IMR-90 (cell line): ENCODE results near the gene CLNK. TPM values are rescaled to one million over a fixed set of nuclear protein-coding genes. Genes with fewer than 3 reads are reported as not detected.

Experiments used
- ATAC-seq: fragments of 200-7000 bp; cut with Tn5 transposase; 2 replicates; pipeline ENCODE4 v1.9.1; 2020; ENCODE audit warnings: low read depth, mild to moderate bottlenecking, moderate library complexity
- BruUV-seq: library from RNA; stranded (reverse); fragments of 400-500 nt; replicated peaks from 2 replicates; lab custom pipeline; 2021; lab: Mats Ljungman, UMichigan
- CTCF ChIA-PET: fragments of 300-600 bp; formaldehyde crosslinking; extraction: SDS; loops from one replicate; lab custom pipeline; 2021; ENCODE audit warnings: antibody characterized with exemption; lab: Yijun Ruan, JAX
- POLR2A ChIA-PET: fragments of 300-600 bp; sonication (Branson Sonifier 250); formaldehyde crosslinking; loops from one replicate; lab custom pipeline; 2022; ENCODE audit warnings: antibody characterized with exemption; ENCODE audit not compliant: unreplicated experiment; lab: Charles Lee
- DNase-seq: peaks from one replicate; pipeline ENCODE4 v3.0.0; 2013
- H2AFZ ChIP-seq: replicated peaks from 2 replicates; pipeline ENCODE3; 2013; ENCODE audit warnings: low read length, mild to moderate bottlenecking; ENCODE audit not compliant: poor library complexity
- H2AK5ac ChIP-seq: 2 replicates; pipeline ENCODE4 v1.6.1; 2013; ENCODE audit warnings: low read depth, low read length, inconsistent platforms
- H2AK9ac ChIP-seq: replicated peaks from 2 replicates; pipeline ENCODE3; 2013; ENCODE audit warnings: mild to moderate bottlenecking, low read depth, low read length, moderate library complexity; ENCODE audit not compliant: poor library complexity
- H2BK120ac ChIP-seq: 2 replicates; pipeline ENCODE4 v1.6.1; 2013; ENCODE audit warnings: low read depth, low read length, inconsistent platforms
- H2BK15ac ChIP-seq: 3 replicates; pipeline ENCODE4 v1.6.1; 2013; ENCODE audit warnings: low read depth, low read length, inconsistent platforms
- H2BK20ac ChIP-seq: 2 replicates; pipeline ENCODE4 v1.6.1; 2013; ENCODE audit warnings: low read depth, mild to moderate bottlenecking, inconsistent platforms, low read length, moderate library complexity
- H2BK5ac ChIP-seq: 2 replicates; pipeline ENCODE4 v1.6.1; 2013; ENCODE audit warnings: mild to moderate bottlenecking, low read depth, low read length, inconsistent platforms; ENCODE audit not compliant: poor library complexity, severe bottlenecking
- H3K14ac ChIP-seq: replicated peaks from 2 replicates; pipeline ENCODE4 v1.6.1; 2013; ENCODE audit warnings: low read depth, low read length, inconsistent platforms
- H3K18ac ChIP-seq: 2 replicates; pipeline ENCODE4 v1.6.1; 2013; ENCODE audit warnings: low read depth, low read length, control low read depth
- H3K23ac ChIP-seq: 2 replicates; pipeline ENCODE4 v1.6.1; 2013; ENCODE audit warnings: low read depth, low read length, inconsistent platforms
- H3K27ac ChIP-seq: 2 replicates; pipeline ENCODE4 v1.5.1; 2013; ENCODE audit warnings: mild to moderate bottlenecking, control low read depth, low read length; ENCODE audit not compliant: insufficient read depth
- H3K27me3 ChIP-seq: 2 replicates; pipeline ENCODE4 v1.6.1; 2013; ENCODE audit warnings: low read length; ENCODE audit not compliant: control insufficient read depth, insufficient read depth
- H3K36me3 ChIP-seq: 2 replicates; pipeline ENCODE4 v1.6.1; 2013; ENCODE audit warnings: low read length, mixed read lengths; ENCODE audit not compliant: control insufficient read depth, insufficient read depth
- H3K4ac ChIP-seq: 2 replicates; pipeline ENCODE4 v1.6.1; 2013; ENCODE audit warnings: low read depth, low read length, inconsistent platforms
- H3K4me1 ChIP-seq: 2 replicates; pipeline ENCODE4 v1.6.1; 2013; ENCODE audit warnings: low read length, mixed read lengths; ENCODE audit not compliant: control insufficient read depth, insufficient read depth
- H3K4me2 ChIP-seq: 2 replicates; pipeline ENCODE4 v1.6.1; 2013; ENCODE audit warnings: low read depth, mild to moderate bottlenecking, control low read depth, low read length, moderate library complexity
- H3K4me3 ChIP-seq: 2 replicates; pipeline ENCODE4 v1.5.1; 2013; ENCODE audit warnings: low read depth, mild to moderate bottlenecking, control low read depth, low read length, moderate library complexity; ENCODE audit not compliant: insufficient read depth
- H3K56ac ChIP-seq: 2 replicates; pipeline ENCODE4 v1.6.1; 2013; ENCODE audit warnings: low read length, inconsistent platforms; ENCODE audit not compliant: insufficient read depth; ENCODE audit errors: extremely low read depth
- H3K79me1 ChIP-seq, 2 experiments: 2 replicates each; pipeline ENCODE4 v1.6.1; 2013; ENCODE audit warnings: low read length in 2 of 2, inconsistent platforms in 1 of 2, low read depth in 1 of 2
- H3K9ac ChIP-seq: 2 replicates; pipeline ENCODE4 v1.6.1; 2013; ENCODE audit warnings: low read depth, low read length, control low read depth
- H3K9me1 ChIP-seq: 2 replicates; pipeline ENCODE4 v1.6.1; 2013; ENCODE audit warnings: low read length, inconsistent platforms; ENCODE audit not compliant: insufficient read depth
- H3K9me3 ChIP-seq: 2 replicates; pipeline ENCODE4 v1.6.1; 2013; ENCODE audit warnings: low read length; ENCODE audit not compliant: control insufficient read depth, insufficient read depth
- H4K20me1 ChIP-seq: 2 replicates; pipeline ENCODE4 v1.6.1; 2013; ENCODE audit warnings: low read length, inconsistent platforms; ENCODE audit not compliant: insufficient read depth
- H4K5ac ChIP-seq: 2 replicates; pipeline ENCODE4 v1.6.1; 2013; ENCODE audit warnings: mild to moderate bottlenecking, low read depth, low read length, control low read depth
- H4K8ac ChIP-seq, 2 experiments: 2 replicates each; pipeline ENCODE4 v1.6.1; 2013; ENCODE audit warnings: low read depth in 2 of 2, low read length in 2 of 2, control low read depth in 1 of 2, inconsistent platforms in 1 of 2
- H4K91ac ChIP-seq: 2 replicates; pipeline ENCODE4 v1.6.1; 2013; ENCODE audit warnings: low read depth, low read length, inconsistent platforms; ENCODE audit not compliant: insufficient read depth
- CEBPB ChIP-seq: IDR thresholded peaks from 2 replicates; pipeline ENCODE4 v1.6.1; 2012; ENCODE audit warnings: low read depth, low read length, improper control_type of control experiment
- NFE2L2 ChIP-seq: fragments of 150-350 bp; IDR thresholded peaks from 2 replicates; pipeline ENCODE4 v1.6.1; 2016; ENCODE audit warnings: low read depth, mild to moderate bottlenecking, low read length
- WGBS, 2 experiments: methylation state at CpG; one replicate each; pipeline versions ENCODE4 v1.1.5 to v1.1.7; 2013; ENCODE audit warnings: missing lambda C conversion rate in 2 of 2; ENCODE audit not compliant: insufficient read length in 1 of 2; ENCODE audit errors: extremely low coverage in 2 of 2; 5-methylcytosine and 5-hydroxymethylcytosine counted together
- dilution Hi-C: fragments of 300-500 bp; cut with HindIII; formaldehyde crosslinking; loops from one replicate; pipeline ENCODE4 v1.14.3; 2018; ENCODE audit warnings: low sequenced_read_pairs; ENCODE audit not compliant: unreplicated experiment
- in situ Hi-C: fragments of 300-500 bp; cut with MboI; formaldehyde crosslinking; loops from 3 replicates; pipeline ENCODE4 v1.14.3; 2019; ENCODE audit warnings: low sequenced_read_pairs, inconsistent platforms, mixed read lengths
- intact Hi-C: fragments of 100-400 bp; cut with micrococcal nuclease; formaldehyde crosslinking; loops from 2 replicates; pipeline ENCODE4 v1.10.0; 2022
- polyA plus RNA-seq, 3 experiments: library from polyadenylated mRNA; depleted of rRNA; stranded (reverse); fragments of >200 nt; gene quantifications; 2 replicates each; pipeline ENCODE4 v1.2.3, GENCODE V29; 2012; ENCODE audit warnings: low replicate concordance in 1 of 3
- total RNA-seq: library from RNA; depleted of rRNA; stranded (reverse); fragments of >200 nt; gene quantifications from 2 replicates; pipeline ENCODE4 v1.2.3, GENCODE V29; 2012

Gene CLNK
- total and polyA plus RNA-seq, 2 of the 4 experiments (the other 2 are of a cell fraction), result not detected

GRCh38 chr4:10584042-10584441 is 100.5 kb downstream of the CLNK start:
- no peaks in the 10 kb centered on the region for H3K4me1 ChIP-seq
- TF ChIP-seq NFE2L2, result no peak
- TF ChIP-seq CEBPB, result peak; percentile 64
- H3K79me1 ChIP-seq, result no peaks in the 10 kb centered on the region
- no peak overlapping the region for H3K9ac ChIP-seq
- H3K18ac ChIP-seq, result no peak overlapping the region
- dilution Hi-C loops (no loop called here), in situ Hi-C loops (loop anchor here (5.0 to 25.0 kb wide), 3 partner anchors 228 to 1131 kb away; no protein-coding TSS in a partner anchor), intact Hi-C loops (loop anchor here (1.0 to 10.0 kb wide), 3 partner anchors 178 to 1041 kb away; no protein-coding TSS in a partner anchor)
- H2AK5ac ChIP-seq, result no peak overlapping the region
- no peaks in the 10 kb centered on the region for H3K36me3 ChIP-seq
- H3K27ac ChIP-seq, result no peak overlapping the region
- H3K27me3 ChIP-seq, result no peaks in the 10 kb centered on the region
- H4K91ac ChIP-seq, result no peak overlapping the region
- ChIA-PET CTCF (interaction anchor here (1.1 kb wide), 1 partner anchor 1127 kb away, joined by 3 read pairs; no protein-coding TSS in a partner anchor), POLR2A (no interaction called here)
- H3K23ac ChIP-seq, result no peak overlapping the region
- no peak overlapping the region for H2AK9ac ChIP-seq
- H2BK120ac ChIP-seq, result no peak overlapping the region
- peak overlapping the region; percentile 40 for H3K4me2 ChIP-seq
- H3K4me3 ChIP-seq, result peak overlapping the region; percentile 1; the same call in 1 of the 2 replicates
- peak overlapping the region; percentile 38 for H2AFZ ChIP-seq
- H4K5ac ChIP-seq, result no peak overlapping the region
- no peak overlapping the region for H3K14ac ChIP-seq
- DNase-seq (peak; percentile 87), ATAC-seq (peak; percentile 85)
- no CpG with 5 or more reads among the region's 2 CpGs for WGBS, 2 experiments
- H2BK15ac ChIP-seq, result no peak overlapping the region
- peak overlapping the region in 1 of 2 experiments; percentile 36; a peak in 1 of 4 replicates for H4K8ac ChIP-seq
- H3K4ac ChIP-seq, result no peak overlapping the region
- BruUV-seq, result no TSS peak
- H2BK20ac ChIP-seq, result no peak overlapping the region
- no peaks in the 10 kb centered on the region; the same call in 1 of the 2 replicates for H3K9me1 ChIP-seq
- H2BK5ac ChIP-seq, result no peak overlapping the region
- no peaks in the 10 kb centered on the region for H4K20me1 ChIP-seq
- H3K56ac ChIP-seq, result no peak overlapping the region
- no peaks in the 10 kb centered on the region for H3K9me3 ChIP-seq
